Activated CD4-positive, alpha-beta T cell treated with anti-CD3 and anti-CD28 coated beads, Interleukin-2, Interleukin-6, amounts not matched to agents 100 ng/mL and 50 ng/mL, durations not matched to agents 16 hours and 8 hours (primary cell): ENCODE measurements around the gene TXNDC15.

Experiments used
- DNase-seq: peaks from one replicate; pipeline ENCODE4 v3.0.0-alpha.2; 2020

Gene TXNDC15

DNA sequence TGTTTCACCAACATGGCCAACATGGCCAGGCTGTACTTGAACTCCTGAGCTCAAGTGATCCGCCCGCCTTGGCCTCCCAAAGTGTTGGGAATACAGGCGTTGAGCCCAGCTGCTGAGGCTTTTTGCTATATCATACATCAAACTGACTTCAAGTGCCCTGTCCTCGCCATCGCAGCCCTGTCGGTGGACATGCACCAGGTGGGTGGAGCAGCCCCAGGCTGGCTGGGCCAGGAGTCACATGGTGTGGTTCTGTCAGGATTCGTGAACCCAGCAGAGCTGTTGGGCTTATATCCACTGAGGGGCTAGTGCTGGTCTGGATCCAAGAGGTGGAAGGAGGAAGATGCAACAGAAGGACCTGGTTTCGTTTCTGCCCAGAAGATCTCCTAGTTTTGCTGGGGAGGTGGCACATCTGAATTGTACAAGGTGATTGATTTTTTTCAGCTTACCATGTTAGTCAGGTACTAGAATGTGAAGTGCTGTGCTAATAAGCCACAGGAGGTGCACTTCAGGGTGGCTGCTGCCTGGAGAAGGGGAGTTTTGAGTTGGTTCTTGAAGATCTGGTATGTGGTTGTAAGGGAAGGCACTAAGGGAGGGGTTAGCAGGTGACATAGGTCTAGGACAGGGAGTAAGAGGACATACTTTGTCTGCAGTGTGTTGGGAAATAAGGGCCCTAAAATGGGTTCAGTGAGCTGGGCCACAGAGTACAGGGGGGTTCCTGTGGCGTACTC, 46.8 kb downstream of the TXNDC15 start:
- no peak for DNase-seq

GRCh38 chr5:134932508-134932907, 58.3 kb downstream of the TXNDC15 start:
- DNase-seq, result no peak

- no peak for DNase-seq
Measured at GRCh38 chr5:134934202-134934601, 60.0 kb downstream of the TXNDC15 start.

DNA sequence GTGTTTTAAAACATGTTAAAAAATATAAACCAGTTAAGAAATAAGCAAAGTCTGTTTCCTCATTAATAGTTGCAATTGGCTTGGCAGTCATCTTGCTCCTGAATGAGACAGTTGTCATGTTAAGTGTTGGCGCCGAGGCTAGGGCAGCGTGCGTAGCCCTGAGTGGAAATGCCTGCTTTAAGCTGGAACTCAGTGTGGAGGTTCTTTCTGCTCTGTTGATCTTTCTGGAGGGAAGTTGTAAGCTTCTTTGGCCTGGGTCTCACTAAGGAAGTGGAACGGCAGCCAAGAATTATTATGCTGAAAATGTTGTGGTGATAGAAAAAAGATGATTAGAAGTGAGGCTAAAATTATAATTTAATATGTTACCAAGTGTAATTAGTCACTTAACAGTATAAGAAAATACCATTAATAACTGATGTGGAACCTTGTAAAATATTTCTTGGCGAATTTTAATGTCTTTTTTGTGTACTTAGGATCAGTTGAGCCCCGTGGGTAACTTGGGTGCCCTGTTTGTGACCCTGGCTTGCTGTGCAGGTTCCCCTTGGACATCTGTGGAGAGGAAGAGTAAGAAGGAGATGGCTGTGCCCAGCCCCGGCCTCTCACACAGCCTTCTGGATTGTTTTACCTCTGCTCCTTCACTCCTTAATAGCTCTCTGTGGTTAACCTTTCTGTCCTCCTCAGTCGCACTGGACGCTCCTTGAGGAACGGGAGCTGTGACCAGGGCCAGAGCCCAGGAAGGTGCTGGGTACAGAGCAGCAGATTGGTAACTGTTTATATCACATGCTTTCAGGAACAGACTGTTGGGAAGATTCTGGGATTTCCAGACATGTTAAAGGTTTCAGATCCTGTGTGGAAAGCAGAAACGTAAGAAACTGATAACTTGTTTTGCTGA, 61.8 kb downstream of the TXNDC15 start:
- no peak for DNase-seq

GRCh38 chr5:134937526-134937925, 63.4 kb downstream of the TXNDC15 start:
- no peak for DNase-seq

DNA sequence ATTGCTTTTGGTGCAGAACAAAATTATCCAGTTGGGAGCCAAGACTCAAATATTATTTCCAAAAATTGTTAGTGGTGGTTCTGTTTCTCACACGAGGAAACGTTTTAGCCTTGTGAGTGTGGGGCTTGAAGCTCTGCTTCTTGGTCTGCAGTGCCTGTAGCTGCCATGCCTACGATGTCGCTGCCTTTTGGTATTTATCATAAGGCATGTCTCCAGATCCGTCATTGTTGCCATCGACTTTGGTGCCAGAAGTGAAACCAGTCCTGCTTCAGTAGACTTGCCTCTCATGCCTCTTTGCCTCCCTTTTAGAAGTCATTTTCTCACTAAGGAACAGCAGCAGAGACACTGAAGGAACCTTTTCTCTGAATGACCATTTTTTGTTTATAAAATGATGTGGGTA, 63.9 kb downstream of the TXNDC15 start:
- no peak for DNase-seq

DNA sequence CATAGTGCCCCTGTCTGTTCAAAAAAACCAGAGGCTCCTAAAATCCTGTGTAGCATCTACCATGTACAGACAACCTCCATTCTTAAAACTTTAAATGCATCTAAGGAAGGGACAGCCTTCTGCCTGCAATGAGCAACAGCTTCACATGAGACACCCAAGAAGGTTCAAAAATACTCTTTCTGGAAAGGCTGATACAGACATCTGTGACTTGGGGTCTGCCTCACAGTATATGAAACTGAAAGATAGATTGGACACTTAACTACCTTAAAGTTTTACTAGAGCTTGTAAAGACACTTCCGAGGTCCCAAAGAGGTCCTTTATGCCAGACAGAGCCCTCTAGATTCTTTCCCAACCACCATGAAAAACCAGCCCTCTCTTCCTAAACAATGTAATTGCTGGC, 65.3 kb downstream of the TXNDC15 start:
- no peak for DNase-seq

- DNase-seq, result no peak
Measured at GRCh38 chr5:134943547-134943946, 69.4 kb downstream of the TXNDC15 start.

GRCh38 chr5:134944630-134945029, 70.5 kb downstream of the TXNDC15 start:
- DNase-seq, result no peak

GRCh38 chr5:134945041-134945440, 70.9 kb downstream of the TXNDC15 start:
- no peak for DNase-seq

DNA sequence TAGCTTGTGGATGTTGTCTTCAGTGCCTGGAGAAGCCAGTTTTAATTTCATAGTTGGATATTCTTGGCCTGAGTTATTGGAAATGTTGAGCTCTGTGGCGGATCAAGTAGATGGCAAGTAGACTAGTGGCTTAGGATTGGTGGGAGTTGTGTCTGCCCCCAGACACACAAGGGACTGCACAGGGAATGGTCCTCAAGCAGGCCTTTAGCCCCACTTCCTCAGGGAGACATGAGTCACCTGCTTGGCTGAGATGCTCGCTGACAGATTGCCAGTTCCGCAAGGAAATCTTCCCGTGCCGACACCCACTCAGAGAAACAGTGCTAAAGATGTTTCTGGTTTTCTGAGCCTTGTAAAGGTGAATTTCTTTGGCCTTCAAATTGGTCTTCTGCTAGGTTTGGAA, 74.7 kb downstream of the TXNDC15 start:
- DNase-seq, result no peak

GRCh38 chr5:134949316-134949715, 75.1 kb downstream of the TXNDC15 start:
- no peak for DNase-seq
